HG03565 (cell line): ENCODE measurements around the gene MAP1S.

Experiments
- ATAC-seq: cut with Tn5 transposase; IDR thresholded peaks from one replicate; pipeline ENCODE4 v1.9.1; 2021; ENCODE audit warnings: mild to moderate bottlenecking, moderate library complexity; ENCODE audit not compliant: unreplicated experiment

Gene MAP1S

DNA sequence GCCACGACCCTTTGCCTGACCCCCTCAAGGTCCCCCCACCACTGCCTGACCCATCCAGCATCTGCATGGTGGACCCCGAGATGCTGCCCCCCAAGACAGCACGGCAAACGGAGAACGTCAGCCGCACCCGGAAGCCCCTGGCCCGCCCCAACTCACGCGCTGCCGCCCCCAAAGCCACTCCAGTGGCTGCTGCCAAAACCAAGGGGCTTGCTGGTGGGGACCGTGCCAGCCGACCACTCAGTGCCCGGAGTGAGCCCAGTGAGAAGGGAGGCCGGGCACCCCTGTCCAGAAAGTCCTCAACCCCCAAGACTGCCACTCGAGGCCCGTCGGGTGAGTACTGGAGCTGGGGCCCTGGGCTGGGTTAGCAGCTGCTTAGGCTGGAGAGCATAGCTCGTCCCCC lies 8.6 kb downstream of the MAP1S start:
- no peak for ATAC-seq

DNA sequence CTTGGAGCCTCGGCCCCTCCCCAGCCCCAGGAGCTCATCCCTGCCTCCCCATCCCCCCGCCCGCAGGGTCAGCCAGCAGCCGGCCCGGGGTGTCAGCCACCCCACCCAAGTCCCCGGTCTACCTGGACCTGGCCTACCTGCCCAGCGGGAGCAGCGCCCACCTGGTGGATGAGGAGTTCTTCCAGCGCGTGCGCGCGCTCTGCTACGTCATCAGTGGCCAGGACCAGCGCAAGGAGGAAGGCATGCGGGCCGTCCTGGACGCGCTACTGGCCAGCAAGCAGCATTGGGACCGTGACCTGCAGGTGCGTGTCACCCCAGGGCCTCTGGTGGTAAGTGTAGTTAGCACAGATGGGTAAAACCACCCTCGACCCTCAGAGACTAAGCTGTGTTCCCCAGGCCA lies 13.8 kb downstream of the MAP1S start:
- ATAC-seq, result no peak

DNA sequence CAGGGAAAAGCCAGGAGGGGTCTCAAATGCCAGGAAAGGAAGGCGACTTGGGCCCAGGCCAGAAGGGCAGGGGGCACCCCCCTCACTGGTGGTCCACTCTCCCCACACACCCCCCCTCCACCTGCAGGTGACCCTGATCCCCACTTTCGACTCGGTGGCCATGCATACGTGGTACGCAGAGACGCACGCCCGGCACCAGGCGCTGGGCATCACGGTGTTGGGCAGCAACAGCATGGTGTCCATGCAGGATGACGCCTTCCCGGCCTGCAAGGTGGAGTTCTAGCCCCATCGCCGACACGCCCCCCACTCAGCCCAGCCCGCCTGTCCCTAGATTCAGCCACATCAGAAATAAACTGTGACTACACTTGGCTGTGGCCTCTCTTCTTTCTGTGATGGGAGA lies 14.9 kb downstream of the MAP1S start:
- ATAC-seq, result no peak

DNA sequence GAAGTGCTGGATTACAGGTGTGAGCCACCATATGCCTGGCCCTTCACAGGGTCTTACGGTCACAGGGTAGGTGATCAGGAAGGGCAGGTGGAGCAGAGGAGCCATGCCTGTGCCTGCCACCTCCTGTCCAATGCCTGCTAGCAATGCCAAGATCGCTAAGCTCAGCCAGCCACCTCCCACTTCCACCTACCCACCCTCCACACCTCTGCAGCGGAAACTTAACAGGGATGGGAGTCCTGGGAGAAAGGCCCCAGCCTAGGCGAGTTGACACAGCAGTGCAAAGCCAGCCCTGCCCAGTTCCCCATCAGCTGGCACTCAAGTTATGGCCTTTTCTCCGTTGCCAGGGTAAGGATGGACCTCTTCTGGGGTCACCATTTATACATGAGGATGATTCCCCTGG lies 16.1 kb downstream of the MAP1S start:
- ATAC-seq, result no peak

DNA sequence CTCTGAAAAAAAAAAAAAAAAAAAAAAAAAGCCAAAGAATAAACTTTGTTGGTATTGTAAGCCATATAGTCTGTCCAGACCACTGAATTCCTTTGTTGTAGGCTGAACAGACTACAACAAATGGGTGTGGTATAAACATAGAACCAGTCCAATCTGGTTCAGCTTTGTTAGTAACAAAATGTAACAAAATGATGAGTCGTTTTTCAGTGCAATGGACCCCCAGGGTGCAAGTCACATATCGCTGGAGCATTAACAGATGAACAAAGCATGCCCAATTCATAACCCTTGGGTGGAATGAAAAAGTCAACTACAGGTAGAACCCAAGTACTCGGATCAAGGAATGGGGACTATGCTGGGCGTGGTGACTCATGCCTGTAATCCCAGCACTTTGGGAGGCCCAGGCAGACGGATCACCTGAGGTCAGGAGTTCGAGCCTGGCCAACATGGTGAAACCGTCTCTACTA lies 18.4 kb downstream of the MAP1S start:
- no peak for ATAC-seq

DNA sequence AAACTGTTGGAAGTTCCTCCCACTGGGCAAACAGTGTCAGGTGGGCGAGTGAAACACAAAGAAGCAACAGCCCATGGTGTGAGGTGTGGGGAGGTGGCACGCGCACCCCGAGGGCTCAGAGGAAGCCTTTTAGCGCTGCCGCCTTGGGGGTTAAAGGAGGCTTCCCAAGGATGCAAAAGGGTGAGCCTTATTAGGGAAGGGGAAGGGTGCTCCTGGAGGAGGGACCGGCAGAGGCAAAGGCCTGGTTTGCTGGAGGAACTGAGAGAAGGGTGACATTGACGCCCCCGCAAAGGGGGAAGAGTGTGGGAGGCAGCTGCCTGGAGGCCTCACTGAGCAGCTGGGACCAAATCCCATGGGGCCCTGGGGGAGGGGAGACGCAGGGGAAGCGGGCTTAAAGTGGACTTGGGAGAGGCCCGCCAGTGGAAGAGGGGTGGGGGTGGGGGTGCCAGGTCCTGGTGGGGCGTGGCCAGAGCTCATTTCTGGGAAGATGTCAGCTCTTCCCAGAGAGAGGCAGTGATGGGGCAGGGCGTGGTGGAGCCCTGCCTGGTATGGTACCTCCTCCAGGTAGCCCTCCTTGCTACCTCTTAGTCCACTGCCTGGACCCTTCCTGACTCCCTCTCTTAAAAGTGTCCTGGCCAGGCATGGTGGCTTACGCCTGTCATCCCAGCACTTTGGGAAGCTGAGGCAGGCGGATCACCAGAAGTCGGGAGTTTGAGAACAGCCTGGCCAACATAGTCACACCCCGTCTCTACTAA lies 20.0 kb downstream of the MAP1S start:
- no peak for ATAC-seq

DNA sequence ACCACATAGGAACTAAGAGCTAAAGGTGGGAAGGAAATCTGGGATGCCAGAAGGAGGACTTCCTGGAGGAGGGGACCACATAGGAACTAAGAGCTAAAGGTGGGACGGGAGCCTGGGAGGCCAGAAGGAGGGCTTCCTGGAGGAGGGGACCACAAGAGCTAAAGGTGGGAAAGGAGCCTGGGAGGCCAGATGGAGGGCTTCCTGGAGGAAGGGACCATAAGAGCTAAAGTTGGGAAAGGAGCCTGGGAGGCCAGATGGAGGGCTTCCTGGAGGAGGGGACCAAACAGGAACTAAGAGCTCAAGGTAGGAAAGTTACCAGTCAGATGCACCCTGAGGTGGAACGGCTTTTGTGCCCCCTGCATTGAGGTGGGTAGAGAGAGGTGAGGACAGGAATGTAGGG lies 22.2 kb downstream of the MAP1S start:
- ATAC-seq, result no peak

DNA sequence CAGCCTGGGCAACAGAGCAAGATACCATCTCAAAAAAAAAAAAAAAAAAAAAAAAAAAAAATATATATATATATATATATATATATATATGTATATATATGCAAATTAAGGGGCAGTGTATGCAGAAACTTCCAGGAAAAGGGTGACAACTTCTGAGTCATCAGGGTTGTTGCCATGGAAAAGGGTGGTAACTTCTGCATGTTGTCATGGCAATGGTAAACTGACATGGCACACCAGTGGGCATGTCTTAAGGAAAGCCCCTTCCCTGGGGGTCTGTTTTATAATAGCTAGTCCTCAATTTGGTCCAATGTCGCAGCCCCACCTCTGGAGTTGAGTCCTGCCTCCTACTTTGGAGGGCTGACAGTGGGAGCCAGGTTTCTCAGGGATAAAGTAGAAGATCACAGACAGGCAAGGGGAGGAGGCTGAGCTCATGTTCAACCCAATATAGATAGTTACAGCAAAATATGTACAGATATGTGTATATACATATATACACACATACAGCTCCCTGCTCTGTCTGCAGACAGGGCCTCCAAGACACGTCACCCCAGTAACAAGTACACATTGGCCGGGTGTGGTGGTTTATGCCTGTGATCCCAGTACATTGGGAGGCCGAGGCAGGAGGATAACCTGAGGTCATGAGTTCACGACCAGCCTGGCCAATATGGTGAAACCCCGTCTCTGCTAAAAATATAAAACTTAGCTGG lies 24.7 kb downstream of the MAP1S start:
- ATAC-seq, result no peak

DNA sequence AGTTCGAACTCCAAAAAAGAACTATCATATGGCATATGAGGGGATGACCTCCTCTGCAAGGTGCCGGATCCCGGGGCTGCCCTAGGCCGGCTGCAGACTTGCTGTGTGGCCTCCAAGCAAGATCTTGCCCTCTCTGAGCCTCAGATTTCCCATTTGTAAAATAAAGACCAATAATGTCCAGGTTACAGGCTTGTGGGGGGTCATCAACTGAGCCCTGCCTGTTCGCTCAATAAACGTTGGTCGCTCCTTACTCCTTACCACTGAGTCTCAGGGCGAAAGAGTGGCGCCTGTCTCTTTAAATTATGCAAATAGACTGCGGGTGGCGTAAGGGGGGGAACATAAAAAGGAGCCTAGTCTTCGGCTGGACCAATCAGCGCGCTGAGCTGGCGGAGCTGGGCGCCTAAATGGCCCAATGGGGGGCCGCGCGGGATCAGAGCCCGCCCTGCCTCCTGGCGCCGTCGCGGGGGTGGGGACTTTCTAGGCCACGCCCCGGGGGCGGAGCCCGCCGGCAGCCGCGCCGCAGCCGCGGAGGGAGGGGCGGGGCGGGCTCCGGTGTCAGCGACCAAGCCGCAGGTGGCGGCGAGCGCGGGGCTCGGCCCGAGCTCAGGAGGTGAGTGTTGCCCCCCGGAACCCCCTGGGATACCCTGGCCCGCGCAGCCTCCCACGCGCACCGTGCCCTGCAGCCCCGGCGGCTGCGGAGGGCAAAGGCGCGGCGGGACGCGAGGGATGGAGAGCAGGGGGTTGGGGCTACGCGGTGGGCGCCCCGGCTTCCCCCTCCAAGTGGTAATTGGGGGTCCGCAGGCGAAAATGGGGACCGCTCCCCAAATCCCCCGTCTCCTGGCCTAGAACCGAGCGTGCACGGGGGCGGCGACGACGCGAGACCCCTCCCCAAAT lies 28.2 kb downstream of the MAP1S start:
- peak; percentile 60 for ATAC-seq

DNA sequence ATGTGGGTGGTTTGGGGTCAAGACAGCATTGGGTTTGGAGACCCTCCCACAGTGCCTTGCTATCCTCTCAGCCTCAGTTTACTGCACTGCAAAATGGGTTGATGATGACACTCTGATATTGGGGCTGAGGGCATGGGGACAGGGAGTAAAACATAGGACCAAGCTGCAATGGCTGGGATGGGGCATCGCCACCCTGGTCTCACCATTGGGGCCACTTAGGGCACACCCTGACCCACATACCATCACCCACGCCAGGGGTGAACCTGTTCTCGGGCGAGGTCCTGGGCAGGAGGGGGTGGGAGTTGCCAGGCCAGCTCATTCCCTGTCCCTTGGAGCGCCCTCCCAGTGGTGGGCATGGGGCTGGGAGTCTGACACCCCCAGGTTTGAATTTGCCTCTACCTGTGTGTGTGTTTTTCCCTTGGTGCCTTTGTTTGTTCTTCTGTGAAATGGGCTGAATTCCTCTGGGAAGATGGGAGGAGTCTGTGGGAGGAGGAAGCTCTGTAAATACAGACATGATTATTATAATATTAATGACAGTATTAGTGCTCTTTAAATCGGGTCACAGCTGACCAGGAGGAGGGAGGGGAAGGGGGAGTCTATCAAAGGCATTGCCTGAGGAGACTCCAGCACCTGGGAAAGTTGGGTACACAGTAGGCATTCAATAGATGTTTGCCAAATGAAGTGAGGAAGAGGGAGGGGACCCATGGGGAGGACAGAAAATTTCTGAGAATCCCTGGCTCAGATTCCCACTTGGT lies 29.8 kb downstream of the MAP1S start:
- no peak for ATAC-seq

DNA sequence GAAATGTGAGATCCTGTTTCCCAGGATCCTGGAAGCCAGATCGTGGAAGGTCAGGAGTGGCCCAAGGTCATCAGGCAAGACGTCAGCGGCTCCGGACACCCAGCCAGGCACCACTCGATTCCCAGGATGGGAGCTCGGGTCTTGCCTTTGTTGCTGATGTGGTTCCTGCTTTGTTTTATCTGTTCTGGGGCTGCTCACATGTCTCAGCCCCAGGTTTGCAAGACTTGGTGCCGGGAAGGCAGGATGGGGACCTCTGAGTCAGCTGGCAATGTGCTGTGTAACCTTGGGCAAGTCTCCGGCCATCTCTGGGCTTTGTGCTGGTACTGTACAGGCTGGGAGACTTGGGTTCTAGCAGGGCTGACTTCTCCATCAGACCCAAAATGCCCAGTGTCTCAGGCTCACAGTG lies 30.6 kb downstream of the MAP1S start:
- no peak for ATAC-seq

DNA sequence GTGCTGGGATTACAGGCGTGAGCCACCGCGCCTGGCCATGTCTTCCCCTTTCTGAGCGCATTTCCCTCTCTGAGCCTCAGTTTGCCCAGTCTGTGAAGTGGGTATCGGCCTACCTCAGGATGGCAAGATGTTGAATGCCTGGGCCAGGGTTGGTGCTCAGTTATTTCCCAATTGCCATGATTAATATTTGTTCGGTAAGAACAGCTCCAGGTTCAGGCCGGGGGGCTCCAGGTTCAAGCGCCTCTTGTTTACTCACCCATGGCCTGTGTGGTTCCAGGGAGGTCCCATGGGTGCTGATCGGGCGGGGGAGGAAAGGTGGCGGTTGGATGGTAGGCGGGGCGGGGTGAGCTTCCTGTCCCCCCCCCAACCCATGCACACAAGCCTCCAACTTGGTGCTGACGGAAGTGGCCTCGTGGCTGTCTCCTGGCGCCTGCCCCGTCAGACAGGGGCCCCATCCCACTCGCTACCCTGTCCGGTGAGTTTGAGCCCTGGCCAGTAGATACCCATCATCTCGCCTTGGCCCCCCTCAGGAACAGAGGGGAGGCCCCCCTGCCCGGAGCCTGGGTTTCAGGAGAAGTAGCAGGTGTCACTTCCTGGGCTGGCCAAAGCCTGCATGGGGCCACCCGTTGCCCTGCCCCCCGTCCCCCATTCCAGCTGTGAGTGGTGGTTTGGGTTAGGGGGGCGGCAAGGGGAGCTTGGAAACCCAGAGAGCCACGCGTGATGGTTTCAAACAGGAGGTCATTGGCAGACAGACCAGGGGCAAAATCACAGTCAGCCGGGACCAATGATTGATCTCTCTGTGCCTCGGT lies 32.0 kb downstream of the MAP1S start, which contains the start of gene FCHO1:
Gene FCHO1, plus strand, starts transcription at position 375 of the 809 bp plus-strand sequence. CDS start 3,688 bp downstream, outside the sequence.
- ATAC-seq, result no peak

DNA sequence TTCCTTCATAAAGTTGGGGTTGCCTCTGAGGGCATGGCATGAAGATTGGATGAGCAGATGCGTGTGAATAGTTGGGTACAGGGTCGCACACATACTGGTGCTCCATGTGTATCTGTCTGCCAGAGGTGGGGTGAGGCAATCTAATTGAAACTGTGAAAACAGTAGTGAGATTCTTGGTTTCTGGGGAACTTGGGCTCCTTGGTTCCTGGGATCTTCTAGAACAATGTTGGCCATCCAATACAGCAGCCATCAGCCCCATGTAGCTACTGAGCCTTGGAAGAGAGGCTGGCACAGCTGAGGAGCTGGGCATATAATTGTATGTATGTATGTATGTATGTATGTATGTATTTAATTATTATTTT lies 32.6 kb downstream of the MAP1S start:
- no peak for ATAC-seq

DNA sequence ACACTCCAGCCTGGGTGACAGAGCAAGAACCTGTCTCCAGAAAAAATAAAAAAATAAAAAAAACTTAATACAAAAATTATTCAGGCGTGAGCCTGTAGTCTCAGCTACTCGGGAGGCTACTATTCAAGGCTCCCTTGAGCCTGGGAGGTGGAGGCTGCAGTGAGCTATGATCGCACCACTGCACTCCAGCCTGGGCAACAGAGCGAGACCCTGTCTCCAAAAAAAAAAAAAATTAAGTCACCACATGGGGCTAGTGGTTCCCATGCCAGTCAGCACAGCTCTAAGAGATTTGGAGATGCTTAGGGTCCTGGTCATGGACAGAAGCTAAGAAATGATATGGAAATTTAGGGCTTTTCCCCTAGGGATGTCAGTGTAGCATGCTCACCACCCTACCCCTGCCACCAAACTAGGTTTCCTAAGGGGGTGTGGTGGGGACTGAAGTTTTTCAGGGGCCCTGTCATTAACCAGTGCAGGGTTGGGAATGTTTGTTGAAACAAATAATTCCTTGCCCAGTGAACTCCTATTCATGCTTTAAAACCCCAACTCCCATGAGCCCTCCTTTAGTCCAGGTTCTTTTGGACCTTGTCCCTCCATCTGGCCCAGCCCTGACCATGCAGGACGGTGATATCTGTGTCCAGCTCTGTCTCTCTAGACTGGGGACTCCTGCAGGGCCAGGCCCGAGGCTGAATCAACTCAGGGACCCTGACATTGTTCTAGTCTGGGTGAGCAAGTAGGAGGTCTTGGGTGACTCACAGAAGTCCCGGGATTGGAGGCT lies 33.8 kb downstream of the MAP1S start:
- ATAC-seq, result no peak

DNA sequence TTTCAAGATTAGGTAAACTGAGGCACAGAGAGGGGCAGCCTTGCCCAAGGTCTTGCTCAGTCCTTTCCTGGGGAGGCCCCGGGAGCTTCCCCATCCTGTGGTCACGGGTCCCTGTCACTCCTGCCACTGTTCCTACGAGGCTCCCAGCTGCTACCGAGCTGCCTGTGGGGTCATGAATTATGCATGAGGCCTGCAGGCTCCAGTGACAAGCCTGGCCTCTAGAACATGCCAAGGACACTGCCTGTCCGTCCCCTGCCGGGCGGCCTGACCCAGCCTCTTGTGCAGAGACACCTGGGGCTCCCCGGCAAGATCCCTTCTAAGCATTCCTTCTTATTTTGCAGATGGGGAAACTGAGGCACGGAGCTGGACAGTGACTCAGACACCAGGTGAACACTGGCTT lies 34.7 kb downstream of the MAP1S start:
- ATAC-seq, result no peak

DNA sequence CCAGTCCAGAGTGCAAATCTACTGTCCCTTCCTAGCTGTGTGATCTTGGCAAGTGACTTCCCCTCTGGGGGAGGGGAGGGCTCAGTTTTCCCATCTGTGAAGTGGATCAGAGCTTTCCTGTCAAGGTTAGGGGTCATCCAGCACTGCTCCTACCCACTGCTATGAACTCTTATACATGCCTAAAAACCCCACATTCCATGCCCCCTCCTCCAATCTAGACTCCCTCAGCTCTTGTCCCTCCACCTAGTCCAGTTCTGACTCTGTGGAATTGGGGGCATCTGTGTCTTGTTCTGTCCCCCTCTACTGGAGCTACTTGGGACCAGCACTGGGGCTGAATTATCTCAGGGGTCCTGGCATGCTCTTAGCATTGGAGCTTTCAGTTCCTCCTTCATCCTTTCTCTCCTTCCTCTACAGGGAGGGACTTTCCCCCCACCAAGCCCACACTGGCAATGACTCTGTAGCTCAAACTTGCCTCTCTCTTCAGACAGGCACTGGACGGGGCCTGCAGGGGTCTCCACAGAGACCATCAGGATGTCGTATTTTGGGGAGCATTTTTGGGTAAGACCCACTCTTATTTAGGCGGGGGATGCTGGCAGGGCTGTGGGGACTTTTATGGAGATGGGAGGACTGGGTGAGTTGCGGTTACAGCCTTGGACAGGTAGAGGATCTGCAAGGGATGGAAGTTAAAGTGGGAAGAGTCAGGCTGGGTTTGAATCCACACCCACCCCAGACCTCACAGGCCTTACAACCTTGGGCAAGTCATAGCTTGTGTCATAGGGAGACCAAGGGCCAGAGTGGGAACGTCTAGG lies 35.6 kb downstream of the MAP1S start:
- ATAC-seq, result peak; percentile 31

DNA sequence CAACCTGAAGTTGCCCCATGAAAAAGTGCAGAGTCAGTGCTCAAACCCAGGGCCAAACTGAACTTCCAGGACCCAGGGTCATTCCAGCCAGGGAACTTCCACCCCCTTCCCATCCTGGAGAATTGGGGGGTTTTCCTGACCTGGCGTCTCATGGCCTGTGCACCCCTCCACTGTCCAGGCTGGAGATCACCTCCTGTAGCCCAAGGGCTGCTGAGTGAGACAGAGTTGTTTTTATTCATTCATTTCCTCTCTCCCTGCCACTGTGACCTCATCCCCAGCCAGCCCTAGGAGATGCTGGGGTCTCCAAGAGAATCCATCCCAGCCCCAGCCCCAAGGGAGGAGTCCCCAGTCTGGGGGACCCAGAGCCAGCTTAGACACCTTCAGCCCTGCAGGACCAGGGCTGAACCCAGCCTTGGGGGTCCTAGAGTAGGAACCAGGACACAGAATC lies 36.2 kb downstream of the MAP1S start:
- ATAC-seq, result no peak

DNA sequence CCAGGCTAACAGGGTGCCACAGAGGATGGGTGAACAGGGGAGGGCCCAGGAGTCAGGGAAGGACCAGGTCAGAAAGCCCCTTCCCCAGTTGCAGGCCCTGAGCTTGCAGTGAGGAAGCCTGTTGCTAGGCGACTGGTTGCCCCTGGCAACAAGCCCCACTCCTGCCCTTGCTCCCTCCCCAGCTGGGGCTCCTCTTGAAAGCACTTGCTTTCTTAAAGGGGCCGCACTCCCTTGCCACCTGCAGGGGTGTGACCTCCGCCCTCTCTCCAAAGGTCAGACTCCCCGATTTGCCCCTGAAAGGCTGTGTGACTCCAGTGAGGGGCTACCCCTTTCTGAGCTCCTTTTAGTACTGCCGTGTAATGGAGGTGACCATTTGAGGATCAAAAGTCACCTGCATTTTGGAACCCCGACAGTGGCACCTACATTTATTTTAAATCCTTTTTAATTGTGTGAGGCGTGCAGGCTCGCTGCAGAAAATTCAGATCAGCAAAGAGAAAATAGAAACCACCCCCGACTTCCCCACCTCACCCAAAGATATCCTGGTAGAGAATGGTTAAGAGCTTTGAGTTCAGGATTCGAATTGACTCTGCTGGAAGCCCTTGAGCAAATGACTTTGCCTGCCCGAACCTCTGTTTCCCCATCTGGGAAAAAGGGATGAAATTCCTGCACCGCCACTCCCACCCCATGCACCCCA lies 36.8 kb downstream of the MAP1S start:
- no peak for ATAC-seq
